Lower leg skin (tissue), 3 donors: ENCODE measurements around the gene IFRD2.

ENCODE experiments used
- CTCF ChIP-seq, 3 donors: fragments of 450-650 bp; IDR thresholded peaks; one replicate each; pipeline ENCODE4 v1.5.1; 2016; ENCODE audit warnings: antibody characterized with exemption in 3 of 3, mild to moderate bottlenecking in 3 of 3, moderate library complexity in 2 of 3
- POLR2A ChIP-seq, 2 donors: fragments of 450-650 bp; IDR thresholded peaks; one replicate each; pipeline ENCODE4 v1.6.1; 2016 to 2017; ENCODE audit warnings: antibody characterized with exemption in 2 of 2, mild to moderate bottlenecking in 1 of 2, moderate library complexity in 1 of 2

DNA sequence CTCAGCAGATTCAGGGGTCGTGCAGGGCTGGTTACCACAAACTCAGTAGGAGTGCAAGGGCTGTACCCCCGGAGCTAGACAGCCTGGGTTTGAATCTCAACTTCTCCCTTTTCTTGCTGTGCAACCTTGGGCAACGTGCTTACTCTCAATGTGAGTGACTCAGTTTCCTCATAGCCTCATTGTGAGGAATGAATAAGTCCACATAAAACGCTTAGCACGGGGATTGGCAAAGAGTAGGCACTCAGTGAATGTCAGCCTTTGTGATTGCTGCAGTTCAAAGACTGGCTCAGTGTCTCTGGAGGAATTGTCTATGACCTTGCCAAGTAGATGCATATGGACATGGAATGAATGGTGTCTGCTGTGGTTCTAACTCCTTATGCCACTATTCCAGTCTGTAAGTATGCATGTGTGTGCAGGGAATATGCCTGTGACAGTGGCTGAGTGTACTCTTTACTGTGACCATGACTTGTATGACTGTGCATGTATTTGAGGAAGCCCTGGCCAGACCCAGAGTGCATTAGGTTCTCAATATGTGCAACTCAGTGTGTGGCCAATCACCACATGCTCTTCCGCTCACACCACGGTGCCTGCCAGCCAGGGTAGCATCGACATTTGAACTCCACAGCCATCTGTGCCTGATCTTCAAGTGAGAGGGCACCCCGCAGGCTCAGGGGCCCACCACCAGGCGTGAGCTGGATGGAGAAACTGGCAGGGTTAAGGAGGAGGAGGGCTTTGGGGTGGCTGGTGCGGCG is 7.9 kb upstream of the IFRD2 start:
- no peak for TF ChIP-seq POLR2A (IDR thresholded peaks at IDR 0.05)
- no peak for TF ChIP-seq CTCF (IDR thresholded peaks at IDR 0.05)
